A172 (cell line): Measurements from ENCODE around the gene DMD. TPM values are rescaled to one million over a fixed set of nuclear protein-coding genes. Genes with fewer than 3 reads are reported as not detected.
A peak's percentile ranks its signal among the peaks of the same experiment; 100 is the strongest.

ENCODE experiments used
- DNase-seq: peaks from one replicate; pipeline ENCODE4 v3.0.0-alpha.2; 2015; ENCODE audit warnings: low spot score
- total RNA-seq: library from RNA; depleted of rRNA; stranded (reverse); fragments of >200 nt; shearing (Covaris generic); gene quantifications from 2 replicates; pipeline ENCODE4 v1.2.3, GENCODE V29; 2014

Gene DMD
- total RNA-seq, 1 experiment from 2014 or later: 17.6 TPM

DNA sequence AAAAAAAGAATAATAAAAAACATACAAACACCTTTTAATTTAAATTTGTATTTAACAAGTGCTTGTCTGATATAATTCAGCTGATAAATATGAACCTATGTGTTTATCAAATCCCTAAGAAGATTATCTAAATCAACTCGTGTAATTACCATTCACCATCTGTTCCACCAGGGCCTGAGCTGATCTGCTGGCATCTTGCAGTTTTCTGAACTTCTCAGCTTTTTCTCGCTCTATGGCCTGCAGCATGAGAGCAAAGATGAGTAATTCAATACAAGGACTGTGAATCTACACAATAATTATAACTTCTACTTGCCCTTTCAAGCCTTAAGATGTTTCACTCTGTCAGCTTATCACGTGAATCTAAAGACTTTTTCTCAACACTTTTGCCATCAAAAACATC is 709.7 kb downstream of the DMD start:
- no peak for DNase-seq

DNA sequence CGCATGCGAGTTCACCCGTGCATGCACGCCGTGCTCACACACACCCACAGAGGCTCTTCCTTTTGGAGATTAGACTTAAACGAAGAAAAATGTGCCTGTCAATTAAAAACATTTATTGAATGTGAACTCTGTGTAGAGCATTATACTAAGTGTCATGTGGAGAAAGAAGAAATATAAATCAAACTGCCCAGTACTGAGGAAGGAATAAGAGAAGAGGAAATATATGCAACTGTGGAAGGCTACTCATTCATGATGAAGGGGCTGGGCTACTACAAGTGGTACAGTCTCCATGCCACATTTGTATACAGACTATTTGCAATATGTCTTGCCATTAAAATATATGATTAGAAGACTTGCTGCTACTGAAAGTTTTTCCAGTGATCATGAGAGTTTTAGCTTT is 714.7 kb downstream of the DMD start:
- no peak for DNase-seq

DNA sequence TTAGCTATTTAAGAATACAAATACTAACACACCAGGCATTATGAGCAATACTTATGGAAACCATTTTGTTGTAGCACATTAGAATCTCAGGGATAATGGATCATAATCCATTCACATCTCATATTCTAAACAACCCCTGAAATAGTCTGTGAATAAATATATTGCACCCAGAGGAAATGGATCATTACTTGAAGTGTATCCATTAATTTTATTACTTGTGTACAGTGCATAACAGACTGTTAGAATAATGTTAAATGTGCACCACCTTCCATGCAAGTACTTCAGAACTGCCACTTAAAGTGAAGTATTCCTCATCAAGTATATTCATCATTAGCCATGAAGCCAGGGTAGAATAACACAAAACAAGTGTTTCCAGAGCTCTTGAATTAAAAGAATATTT is 715.5 kb downstream of the DMD start:
- DNase-seq: no peak

DNA sequence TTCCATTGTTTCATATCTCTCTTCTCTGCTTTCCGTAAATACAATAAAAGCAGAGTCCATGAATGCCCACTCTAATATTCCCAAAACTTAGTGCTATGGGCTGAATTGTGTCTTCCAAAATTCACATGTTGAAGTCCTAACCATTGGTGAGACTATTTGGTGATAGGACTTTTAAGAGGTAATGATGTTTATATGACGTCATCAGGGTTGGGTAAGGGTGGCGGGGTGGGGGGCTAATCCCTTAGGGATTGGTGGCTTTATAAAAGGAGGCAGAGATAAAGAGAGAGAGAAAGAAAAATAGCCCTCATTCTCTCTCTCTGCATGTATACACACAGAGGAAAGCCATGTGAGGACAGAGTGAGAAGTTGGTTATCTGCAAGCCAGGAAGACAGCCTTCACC is 722.2 kb downstream of the DMD start:
- DNase-seq: no peak

DNA sequence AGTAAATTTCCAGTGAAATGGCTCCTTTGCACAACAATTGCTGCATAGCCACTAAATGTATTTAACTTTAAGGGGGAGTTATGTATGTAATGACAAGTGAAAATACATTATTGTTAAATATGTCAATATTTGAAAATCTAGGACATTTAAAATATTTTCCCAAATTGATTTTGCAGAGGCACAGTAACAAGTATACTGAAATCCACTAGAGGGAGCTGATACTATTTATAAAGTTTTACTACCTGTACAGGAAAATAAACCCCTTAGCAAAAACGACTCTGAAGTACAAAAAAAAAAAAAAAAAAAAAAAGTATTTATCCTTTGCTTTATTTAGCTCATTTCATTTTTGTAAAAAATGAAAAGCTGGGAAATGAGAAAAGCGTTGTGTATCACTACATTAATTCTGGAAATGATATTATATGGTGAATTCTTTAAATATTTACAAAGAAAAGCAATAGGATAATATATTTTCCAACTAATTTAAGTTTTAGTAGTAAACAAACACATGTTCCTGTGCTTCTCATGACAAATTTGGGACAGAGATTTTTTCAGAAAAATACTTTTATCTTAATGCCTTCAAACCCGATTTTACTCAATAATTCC is 727.7 kb downstream of the DMD start:
- DNase-seq: peak; percentile 1

DNA sequence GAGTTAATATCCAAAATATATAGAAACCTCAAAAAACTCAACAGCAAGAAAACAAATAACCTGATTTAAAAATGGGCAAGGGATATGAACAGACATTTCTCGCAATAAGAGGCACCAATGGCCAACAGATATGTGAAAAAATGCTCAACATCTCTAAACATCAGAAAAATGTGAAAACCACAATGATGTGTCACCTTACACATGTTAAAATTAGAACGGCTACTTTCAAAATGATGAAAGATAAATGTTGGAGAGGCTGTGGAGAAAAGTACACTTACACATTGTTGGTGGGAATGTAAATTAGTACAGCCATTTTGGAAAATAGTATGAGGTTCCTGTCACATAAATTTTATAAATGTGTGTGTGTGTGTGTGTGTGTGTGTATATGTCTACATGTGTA is 731.3 kb downstream of the DMD start:
- no peak for DNase-seq

DNA sequence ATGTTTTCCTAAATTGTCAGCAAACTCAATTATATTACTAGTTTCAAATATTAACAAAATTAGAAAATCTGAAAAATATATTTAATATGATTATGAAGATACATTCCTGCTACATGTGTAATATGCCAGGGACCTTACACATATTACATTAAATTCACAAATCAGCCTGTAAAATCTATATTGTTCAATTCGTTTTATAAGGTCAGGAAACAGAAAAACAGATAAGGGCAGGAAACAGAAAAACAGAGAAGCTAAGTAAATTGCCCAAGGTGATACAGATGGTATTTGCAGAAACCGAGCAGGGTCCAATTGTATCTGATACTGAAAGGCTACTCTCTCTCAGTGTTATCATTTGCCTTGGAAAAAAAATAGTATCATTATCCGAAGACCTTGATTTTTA is 739.0 kb downstream of the DMD start:
- no peak for DNase-seq

DNA sequence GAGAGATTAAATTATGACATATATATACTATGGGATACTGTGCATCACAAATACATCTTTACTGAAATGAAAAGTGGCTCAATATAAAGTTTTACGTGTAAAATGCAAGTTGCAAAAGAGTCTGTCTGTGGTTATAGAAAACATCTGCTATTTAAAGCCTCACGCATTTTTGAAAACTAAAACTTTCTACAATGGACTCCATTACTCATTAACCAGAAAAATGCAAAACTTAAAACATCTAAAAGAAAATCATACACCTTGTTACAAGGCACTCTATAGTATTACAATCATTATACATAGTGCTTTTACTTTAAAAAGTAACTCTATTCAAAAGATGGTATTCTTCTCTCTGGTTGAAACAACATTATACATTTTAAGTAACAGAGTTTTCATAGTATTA is 755.6 kb downstream of the DMD start:
- DNase-seq: no peak

DNA sequence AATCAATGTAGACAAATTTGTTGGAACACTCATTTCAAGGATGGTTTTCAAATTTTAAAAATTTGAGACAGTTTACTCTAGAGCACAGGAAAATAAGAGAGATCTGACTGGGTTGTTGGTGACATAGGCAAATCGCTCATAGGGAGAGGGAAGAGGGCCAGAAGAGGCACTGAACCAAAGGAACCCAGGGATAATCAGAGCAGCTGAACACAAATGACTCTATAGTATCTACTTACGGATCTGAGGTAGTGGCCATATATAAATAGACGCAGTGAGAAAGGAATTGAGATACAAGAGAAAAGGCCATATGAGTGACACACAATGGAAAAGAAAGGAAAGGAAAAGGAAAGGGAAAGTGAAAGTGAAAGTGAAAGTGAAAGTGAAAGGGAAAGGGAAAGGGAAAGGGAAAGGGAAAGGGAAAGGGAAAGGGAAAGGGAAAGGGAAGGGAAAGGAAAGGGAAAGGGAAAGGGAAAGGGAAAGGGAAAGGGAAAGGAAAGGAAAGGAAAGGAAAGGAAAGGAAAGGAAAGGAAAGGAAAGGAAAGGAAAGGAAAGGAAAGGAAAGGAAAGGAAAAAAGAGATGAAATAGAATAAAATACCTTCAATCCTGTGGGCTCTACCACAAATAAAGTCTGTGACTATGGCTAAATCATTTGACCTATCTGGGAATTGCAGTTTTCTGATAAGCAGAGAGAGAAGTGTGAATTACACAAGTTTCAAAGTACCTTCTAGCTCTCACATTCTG is 759.2 kb downstream of the DMD start:
- DNase-seq: no peak

DNA sequence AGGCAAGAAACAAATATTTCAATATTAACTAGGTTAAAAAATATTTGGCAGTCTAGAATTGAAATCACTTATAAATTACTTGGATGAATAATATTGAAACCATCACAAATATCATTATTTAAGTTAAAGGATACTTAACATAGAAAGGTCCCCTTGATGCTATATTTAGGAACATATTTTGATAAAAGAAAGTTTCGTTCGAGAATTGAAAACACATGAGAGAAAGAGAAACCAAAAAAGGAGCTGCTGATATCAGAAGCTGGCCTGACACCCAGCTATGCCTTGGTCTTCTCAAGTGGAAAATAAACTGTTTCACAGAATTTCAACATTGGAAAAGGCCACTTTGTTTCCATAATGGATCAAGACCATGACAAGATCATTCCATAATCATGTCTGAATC is 762.4 kb downstream of the DMD start:
- DNase-seq: peak; percentile 5

DNA sequence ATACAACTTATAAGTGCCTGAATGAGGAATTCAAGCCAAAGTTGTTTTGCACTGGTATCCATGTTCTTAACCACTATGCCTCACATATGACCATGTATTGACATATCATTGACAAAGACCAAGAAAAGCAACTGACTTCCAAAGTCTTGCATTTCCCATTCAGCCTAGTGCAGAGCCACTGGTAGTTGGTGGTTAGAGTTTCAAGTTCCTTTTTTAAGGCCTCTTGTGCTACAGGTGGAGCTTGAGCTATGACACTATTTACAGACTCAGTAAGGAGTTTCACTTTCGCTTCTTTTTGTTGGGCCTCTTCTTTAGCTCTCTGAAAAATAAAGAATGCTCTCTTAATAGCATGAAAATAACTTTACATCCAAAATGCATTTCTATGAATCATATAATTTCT is 763.0 kb downstream of the DMD start:
- peak; percentile 49 for DNase-seq

DNA sequence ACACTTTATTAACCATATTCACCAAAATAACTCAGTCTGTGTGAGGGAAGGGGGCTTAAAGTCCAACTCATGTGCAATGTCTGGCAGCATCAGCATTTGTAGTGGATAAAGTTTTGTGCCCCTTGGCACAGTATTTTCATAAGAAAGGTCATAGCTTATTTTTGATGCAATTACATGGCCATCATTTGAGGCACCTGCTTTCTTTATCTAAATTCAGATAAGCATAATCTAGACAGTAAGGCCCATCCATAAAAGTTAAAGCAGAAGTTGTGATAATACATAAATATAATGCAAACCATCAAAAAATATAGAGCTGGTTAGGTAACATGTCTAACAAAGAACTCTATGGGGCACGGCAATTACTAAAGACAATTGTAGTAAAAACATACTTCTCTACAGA is 763.7 kb downstream of the DMD start:
- DNase-seq: no peak

DNA sequence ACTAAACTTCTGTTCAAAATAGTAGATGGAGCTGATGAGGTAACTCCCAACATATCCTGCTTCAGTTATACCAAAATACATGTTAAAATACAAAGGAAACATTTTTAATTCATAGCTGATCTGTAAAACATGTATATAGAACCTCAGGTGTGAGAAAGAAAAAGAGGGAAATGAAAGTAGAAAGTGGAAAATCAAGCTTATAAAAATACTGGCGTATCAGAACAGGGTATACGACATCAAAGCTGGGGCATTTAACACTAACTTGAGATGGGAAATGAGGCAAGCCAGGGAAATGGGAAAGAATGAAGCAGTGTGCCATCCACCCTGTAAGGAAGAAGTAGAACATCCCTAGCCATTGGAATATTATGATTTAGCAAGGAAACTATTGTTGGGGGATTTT is 767.5 kb downstream of the DMD start:
- no peak for DNase-seq

DNA sequence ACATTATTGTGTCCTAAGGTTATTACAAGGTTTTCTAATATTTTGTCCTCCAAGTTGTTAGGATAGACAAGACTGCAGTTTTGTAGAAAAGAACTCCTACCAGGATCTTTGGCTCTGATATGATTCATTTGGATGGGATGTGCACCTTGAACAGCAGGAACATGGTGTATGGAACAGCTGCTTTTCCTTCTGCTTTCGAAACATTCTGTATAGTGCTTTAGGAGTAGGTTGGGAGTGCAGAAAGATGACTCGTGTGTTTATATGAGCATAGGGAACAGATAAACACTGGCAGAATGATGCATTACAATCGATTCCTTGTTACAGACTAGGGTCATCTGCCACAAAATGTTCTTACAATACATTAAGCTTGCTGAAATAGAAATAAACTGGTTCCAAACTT is 790.1 kb downstream of the DMD start:
- no peak for DNase-seq

DNA sequence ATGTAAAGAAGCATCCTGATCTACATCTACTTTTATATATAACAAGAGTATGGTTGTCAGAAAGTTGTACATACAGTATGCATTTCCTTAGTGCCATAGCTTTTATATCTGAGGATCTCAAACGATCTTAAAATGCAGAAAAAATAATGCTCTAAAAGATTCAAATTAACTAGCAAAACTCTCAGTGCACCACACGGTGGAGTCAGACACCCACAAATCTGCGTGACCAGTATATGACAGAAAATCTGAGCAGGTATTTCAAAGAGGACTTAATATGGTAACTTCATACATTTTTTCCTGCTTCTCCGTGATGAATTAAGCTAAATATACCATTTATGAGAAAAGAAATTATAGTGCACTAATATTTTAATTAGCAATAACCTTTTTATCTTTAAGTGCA is 803.0 kb downstream of the DMD start:
- DNase-seq: peak; percentile 42

DNA sequence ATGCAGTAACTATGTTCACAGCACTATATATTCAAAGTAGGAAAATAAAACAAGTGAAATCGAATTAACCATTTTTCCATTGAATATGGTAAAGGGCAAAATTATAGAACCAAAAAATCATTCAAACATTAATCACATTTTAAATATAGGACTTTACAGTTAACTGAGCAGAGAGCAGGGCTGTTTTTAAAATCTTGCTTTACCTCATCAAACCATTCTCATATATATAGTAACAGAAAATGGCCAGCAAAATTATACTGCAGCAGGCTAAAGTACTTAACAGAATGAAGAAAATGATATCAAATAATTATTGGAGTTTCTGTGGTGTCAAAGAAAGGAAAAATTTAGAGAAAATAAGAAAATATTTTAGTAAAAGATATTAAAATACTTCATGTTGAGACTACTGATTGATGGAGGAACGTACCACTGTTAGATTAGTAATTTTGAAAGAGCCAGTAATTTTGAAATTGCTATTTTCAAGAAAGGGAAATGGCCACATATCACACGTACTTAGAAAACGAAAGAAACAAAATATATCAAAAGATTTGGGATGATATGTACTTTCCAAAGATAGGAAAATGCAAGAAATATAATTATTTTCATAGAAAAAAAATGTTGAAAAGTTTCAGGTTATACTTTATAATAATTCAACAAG is 813.7 kb downstream of the DMD start:
- DNase-seq: no peak

DNA sequence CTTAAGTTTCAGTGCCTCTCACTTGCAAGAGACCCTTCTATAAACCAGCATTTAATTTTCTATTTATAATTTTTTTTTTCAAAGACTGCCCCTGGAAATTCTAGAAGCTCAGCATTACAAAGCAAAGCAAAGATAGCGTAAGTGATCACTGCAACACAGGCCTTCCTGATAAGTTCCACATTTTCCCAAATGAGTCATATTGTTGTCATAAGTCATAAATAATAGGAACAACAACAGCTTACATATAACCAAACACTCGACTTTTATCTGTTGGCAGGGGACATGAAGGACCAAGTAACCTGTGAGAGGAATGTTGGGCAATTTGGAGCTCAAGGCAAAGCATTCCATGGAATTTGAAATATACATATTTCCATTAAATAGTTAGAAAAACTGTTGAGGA is 815.5 kb downstream of the DMD start:
- DNase-seq: no peak

DNA sequence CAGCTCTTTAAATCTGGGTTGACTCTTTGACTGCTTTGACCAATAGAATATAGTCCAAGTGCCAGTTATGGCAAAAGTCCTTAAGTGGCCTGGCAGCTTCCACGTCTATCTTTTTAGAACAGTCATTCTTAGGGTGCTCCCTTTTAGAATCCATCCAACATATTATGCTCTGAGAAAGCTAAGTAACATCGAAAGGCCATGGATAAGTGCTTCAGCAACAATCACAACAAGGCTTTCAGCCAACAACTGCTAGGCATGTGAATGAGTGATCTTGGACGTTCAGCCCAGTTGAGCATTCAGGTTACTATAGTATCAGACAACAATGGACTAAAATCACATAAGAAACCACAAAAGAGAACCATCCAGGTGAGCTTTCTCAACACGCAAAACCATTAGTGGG is 818.7 kb downstream of the DMD start:
- DNase-seq: no peak

DNA sequence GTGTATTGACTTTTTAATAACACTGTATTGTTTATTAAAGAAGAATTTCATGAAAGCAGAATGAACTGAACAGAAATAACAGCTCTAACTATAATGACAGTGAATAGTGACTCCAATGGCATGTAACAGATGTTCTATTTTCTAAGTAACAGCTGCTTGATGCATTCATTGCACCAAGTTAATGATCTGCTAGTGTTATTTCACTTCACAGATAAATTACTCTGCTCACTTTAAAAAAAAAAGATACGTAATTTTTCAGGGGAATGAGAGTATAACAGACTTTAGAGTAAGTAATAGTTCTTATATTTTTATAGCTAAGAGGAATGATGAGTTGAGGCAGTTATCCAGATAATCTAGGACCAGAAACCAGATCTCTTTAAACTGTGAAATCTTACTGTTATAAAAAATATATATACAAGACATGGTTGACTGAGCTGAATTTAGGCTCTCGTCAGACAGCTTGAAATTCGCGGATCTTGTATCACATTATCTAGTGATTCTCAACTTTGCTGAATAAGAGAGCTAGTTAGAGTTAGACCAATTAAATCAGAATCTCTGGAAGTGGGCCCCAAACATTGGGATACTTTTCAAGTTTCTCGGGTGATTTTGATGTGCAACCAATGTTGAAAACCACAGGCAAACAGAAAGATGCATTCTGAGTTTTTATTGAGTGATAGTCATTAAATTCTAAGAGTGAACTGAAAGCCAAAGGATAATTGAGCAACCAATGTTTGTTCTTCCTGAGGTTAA is 840.7 kb downstream of the DMD start:
- no peak for DNase-seq

DNA sequence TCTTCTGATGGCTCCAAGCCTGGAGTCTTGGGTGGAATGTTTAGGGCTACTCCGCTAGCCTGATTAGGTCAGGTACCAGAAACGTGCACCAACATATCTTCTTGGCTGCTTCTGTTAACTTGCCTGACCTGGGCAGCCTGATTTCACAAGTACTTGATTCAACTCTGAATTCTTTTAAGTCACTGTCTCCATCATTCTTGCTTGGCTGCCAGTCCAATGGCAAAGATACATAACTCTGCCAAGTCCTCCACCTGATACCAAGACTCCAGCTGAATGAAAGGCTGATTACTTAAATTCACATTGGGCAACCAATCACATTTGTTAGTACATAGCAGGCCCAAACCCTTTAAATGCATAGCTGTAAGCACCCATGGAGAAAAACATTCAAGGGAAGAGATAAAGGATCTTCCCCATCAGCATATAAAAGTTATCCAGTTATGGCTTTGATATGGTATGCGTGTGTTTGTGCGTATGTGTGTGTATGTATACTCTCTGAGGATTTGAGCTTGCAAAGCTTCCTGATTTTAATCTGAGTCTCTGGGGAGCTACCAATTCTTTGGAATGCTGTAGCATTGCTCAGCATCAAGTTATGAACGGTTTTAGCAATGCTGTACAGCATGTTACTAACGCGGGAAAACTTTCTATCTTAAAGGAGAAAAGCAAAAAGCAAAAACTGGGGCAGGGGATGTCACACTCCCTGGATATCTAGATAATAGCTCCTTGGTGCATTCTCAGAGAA is 917.2 kb downstream of the DMD start:
- DNase-seq: no peak

DNA sequence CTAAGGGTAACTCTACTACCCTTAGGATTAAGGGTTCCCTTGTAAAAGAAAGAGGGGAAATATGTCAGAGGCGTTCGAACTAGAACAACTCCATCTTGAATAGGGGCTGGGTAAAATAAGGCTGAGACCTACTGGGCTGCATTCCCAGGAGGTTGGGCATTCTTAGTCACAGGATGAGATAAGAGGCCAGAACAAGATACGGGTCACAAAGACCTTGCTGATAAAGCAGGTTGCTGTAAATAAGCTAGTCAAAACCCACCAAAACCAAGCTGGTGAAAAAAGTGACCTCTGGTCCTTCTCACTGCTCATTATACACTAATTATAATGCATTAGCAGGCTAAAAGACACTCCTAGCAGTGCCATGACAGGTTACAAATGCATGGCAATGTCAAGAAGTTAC is 922.0 kb downstream of the DMD start:
- no peak for DNase-seq

DNA sequence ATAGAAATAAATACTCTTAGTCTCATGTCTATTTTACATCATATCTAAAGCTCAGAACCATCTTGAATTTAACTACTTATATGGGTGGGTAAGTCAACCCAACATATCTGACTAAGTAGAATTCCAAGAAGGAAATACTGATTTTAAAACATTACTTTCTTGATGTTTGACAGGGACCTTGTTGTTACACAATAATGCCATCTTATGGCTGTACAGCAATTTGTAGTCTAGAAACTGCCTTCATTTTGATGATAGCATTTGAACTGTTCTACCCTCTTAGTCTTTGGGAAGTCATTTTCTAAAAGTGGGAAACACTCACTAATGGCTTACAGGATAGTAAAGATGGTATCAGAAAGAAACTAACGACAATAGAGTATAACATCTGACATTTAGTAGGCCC is 929.5 kb downstream of the DMD start:
- DNase-seq: no peak
